ENCODE results near the gene PARVG. TPM values are rescaled to one million over a fixed set of nuclear protein-coding genes. Genes with fewer than 3 reads are reported as not detected.

PARVG gene
- total RNA-seq, 2 donors from 2014 or later: 0.11 to 0.44 TPM

GRCh38 chr22:44195189-44195871 is 14.6 kb downstream of the PARVG start:
- no peak for DNase-seq
- Mint-ChIP-seq H3K27me3 (ENCODE audit: insufficient read depth) (peaks cover 2% of the 10 kb centered on the region), H3K4me3 (no peak overlapping the region), H3K9me3 (no peaks in the 10 kb centered on the region), H3K27ac (no peak overlapping the region), H3K36me3 (ENCODE audit: low read depth) (no peaks in the 10 kb centered on the region), H3K4me1 (peaks cover 2% of the 10 kb centered on the region)
- no peak for TF ChIP-seq CTCF (conservative IDR thresholded peaks at IDR 0.05)
- Histone ChIP-seq H3K4me3 (ENCODE audit: low read length) (no peak overlapping the region), H3K36me3 (ENCODE audit: control insufficient read depth, insufficient read depth, low read length) (no peaks in the 10 kb centered on the region), H3K27me3 (ENCODE audit: control insufficient read depth, insufficient read depth, low read length, poor library complexity, severe bottlenecking) (no peaks in the 10 kb centered on the region), H3K4me1 (ENCODE audit: control insufficient read depth, insufficient read depth, low read length) (peaks cover 7% of the 10 kb centered on the region), H3K27ac (ENCODE audit: low read depth, low read length) (no peak overlapping the region), H3K9me3 (ENCODE audit: control insufficient read depth, low read length) (no peaks in the 10 kb centered on the region), H3K9ac (ENCODE audit: extremely low read depth, low read length, poor library complexity, severe bottlenecking) (no peak overlapping the region)
- 73 to 83% methylated on average over 1 to 5 of the region's 5 CpGs for WGBS, 2 experiments (ENCODE audit: insufficient coverage in 1 of 2, insufficient read length in 1 of 2)

- Mint-ChIP-seq H3K4me1 (peaks cover 2% of the 10 kb centered on the region), H3K27me3 (ENCODE audit: insufficient read depth) (peaks cover 2% of the 10 kb centered on the region), H3K9me3 (no peaks in the 10 kb centered on the region), H3K36me3 (ENCODE audit: low read depth) (no peaks in the 10 kb centered on the region), H3K4me3 (no peak overlapping the region), H3K27ac (no peak overlapping the region)
- no peak overlapping the region for H3K27ac ChIP-seq (ENCODE audit: low read depth, low read length)
- H3K9ac ChIP-seq (ENCODE audit: extremely low read depth, low read length, poor library complexity, severe bottlenecking): no peak overlapping the region
- no peak for DNase-seq
- no peaks in the 10 kb centered on the region for H3K9me3 ChIP-seq (ENCODE audit: control insufficient read depth, low read length)
- no peak overlapping the region for H3K4me3 ChIP-seq (ENCODE audit: low read length)
- no peak for TF ChIP-seq CTCF (conservative IDR thresholded peaks at IDR 0.05)
- no peaks in the 10 kb centered on the region for H3K36me3 ChIP-seq (ENCODE audit: control insufficient read depth, insufficient read depth, low read length)
- H3K4me1 ChIP-seq (ENCODE audit: control insufficient read depth, insufficient read depth, low read length): no peaks in the 10 kb centered on the region
- 84 to 86% methylated on average over 5 to 9 of the region's 9 CpGs for WGBS, 2 experiments (ENCODE audit: insufficient coverage in 1 of 2, insufficient read length in 1 of 2)
- no peaks in the 10 kb centered on the region for H3K27me3 ChIP-seq (ENCODE audit: control insufficient read depth, insufficient read depth, low read length, poor library complexity, severe bottlenecking)
Observed at GRCh38 chr22:44196241-44196640, 15.5 kb downstream of the PARVG start.

- Mint-ChIP-seq H3K27ac (no peak overlapping the region), H3K9me3 (no peaks in the 10 kb centered on the region), H3K27me3 (ENCODE audit: insufficient read depth) (peaks cover 2% of the 10 kb centered on the region), H3K4me1 (peaks cover 2% of the 10 kb centered on the region), H3K4me3 (no peak overlapping the region), H3K36me3 (ENCODE audit: low read depth) (no peaks in the 10 kb centered on the region)
- H3K9me3 ChIP-seq (ENCODE audit: control insufficient read depth, low read length): no peaks in the 10 kb centered on the region
- no peaks in the 10 kb centered on the region for H3K36me3 ChIP-seq (ENCODE audit: control insufficient read depth, insufficient read depth, low read length)
- WGBS, 2 experiments (ENCODE audit: insufficient coverage in 1 of 2, insufficient read length in 1 of 2): 87 to 97% methylated on average over 8 to 10 of the region's 10 CpGs
- no peak overlapping the region for H3K27ac ChIP-seq (ENCODE audit: low read depth, low read length)
- no peak overlapping the region for H3K9ac ChIP-seq (ENCODE audit: extremely low read depth, low read length, poor library complexity, severe bottlenecking)
- no peaks in the 10 kb centered on the region for H3K4me1 ChIP-seq (ENCODE audit: control insufficient read depth, insufficient read depth, low read length)
- no peak for DNase-seq
- H3K4me3 ChIP-seq (ENCODE audit: low read length): no peak overlapping the region
- TF ChIP-seq CTCF (conservative IDR thresholded peaks at IDR 0.05): no peak
- no peaks in the 10 kb centered on the region for H3K27me3 ChIP-seq (ENCODE audit: control insufficient read depth, insufficient read depth, low read length, poor library complexity, severe bottlenecking)
Observed at GRCh38 chr22:44196731-44197131, 16.0 kb downstream of the PARVG start.

Measured in endodermal cell (in vitro differentiated cells).